Natural killer cell (primary cell): ENCODE results near the gene SARNP. TPM values are rescaled to one million over a fixed set of nuclear protein-coding genes. Genes with fewer than 3 reads are reported as not detected.

Source experiments
- ATAC-seq, 3 donors: fragments of 150-1000 bp in 2 of 3; fragments of 200-7000 bp in 1 of 3; cut with Tn5 transposase; 1 replicate in 1 of 3; 2 replicates in 2 of 3; pipeline ENCODE4 v1.10.0; 2021; ENCODE audit warnings: mild to moderate bottlenecking in 2 of 3, moderate library complexity in 2 of 3
- DNase-seq, 2 donors: peaks; one replicate each; pipeline versions ENCODE4 v3.0.0 to v3.0.0-alpha.2; 2013 to 2021; ENCODE audit warnings: mixed read lengths in 1 of 2
- H3K27ac ChIP-seq: one replicate; pipeline ENCODE4 v1.5.1; 2013; ENCODE audit warnings: mild to moderate bottlenecking, low read length
- H3K27me3 ChIP-seq: one replicate; pipeline ENCODE4 v1.6.1; 2013; ENCODE audit warnings: low read length; ENCODE audit not compliant: control insufficient read depth, insufficient read depth
- H3K36me3 ChIP-seq: one replicate; pipeline ENCODE4 v1.6.1; 2013; ENCODE audit warnings: low read length; ENCODE audit not compliant: control insufficient read depth, insufficient read depth
- H3K4me1 ChIP-seq: one replicate; pipeline ENCODE4 v1.6.1; 2013; ENCODE audit warnings: low read length; ENCODE audit not compliant: control insufficient read depth, insufficient read depth
- H3K4me3 ChIP-seq: one replicate; pipeline ENCODE4 v1.5.1; 2013; ENCODE audit warnings: low read length
- H3K9me3 ChIP-seq: one replicate; pipeline ENCODE4 v1.6.1; 2013; ENCODE audit warnings: low read length; ENCODE audit not compliant: control insufficient read depth, insufficient read depth
- H3K27ac Mint-ChIP-seq, 2 donors: one replicate each; pipeline ENCODE4 v1.8.0; 2022; ENCODE audit warnings: mild to moderate bottlenecking in 2 of 2, mixed read lengths in 2 of 2, moderate library complexity in 1 of 2
- H3K27me3 Mint-ChIP-seq, 2 donors: one replicate each; pipeline ENCODE4 v1.8.0; 2022; ENCODE audit warnings: low read depth in 2 of 2, mixed read lengths in 2 of 2
- H3K36me3 Mint-ChIP-seq: one replicate; pipeline ENCODE4 v1.8.0; 2022; ENCODE audit warnings: mixed read lengths
- H3K4me1 Mint-ChIP-seq, 2 donors: one replicate each; pipeline ENCODE4 v1.8.0; 2022; ENCODE audit warnings: mixed read lengths in 2 of 2
- H3K4me3 Mint-ChIP-seq: one replicate; pipeline ENCODE4 v1.8.0; 2022; ENCODE audit warnings: mild to moderate bottlenecking, moderate library complexity, mixed read lengths
- H3K9me3 Mint-ChIP-seq, 2 donors: one replicate each; pipeline ENCODE4 v1.8.0; 2022; ENCODE audit warnings: mixed read lengths in 2 of 2
- WGBS: methylation state at CpG from one replicate; pipeline ENCODE4 v1.1.7; 2013; ENCODE audit warnings: missing lambda C conversion rate; ENCODE audit not compliant: insufficient coverage; 5-methylcytosine and 5-hydroxymethylcytosine counted together
- intact Hi-C: fragments of 100-400 bp; cut with micrococcal nuclease; formaldehyde crosslinking; loops from one replicate; pipeline ENCODE4 v1.14.2; 2022
- total RNA-seq, 4 donors: library from RNA; stranded (reverse); fragments of 120-200 nt in 1 of 4; gene quantifications; one replicate each; pipeline versions ENCODE4 v1.2.3 to v1.2.4, GENCODE V29; 2013 to 2022
- TF ChIP-seq, protein P1 (sequence below): fragments of 200-600 bp; IDR thresholded peaks from one replicate; pipeline ENCODE4 v1.8.0; 2022; ENCODE audit warnings: antibody characterized with exemption

Gene SARNP
- total RNA-seq, 3 donors from 2014 or later (not counting 1 experiment from before 2014, with no cell fraction given) = 50.5 to 57.0 (median 51.2) TPM

DNA sequence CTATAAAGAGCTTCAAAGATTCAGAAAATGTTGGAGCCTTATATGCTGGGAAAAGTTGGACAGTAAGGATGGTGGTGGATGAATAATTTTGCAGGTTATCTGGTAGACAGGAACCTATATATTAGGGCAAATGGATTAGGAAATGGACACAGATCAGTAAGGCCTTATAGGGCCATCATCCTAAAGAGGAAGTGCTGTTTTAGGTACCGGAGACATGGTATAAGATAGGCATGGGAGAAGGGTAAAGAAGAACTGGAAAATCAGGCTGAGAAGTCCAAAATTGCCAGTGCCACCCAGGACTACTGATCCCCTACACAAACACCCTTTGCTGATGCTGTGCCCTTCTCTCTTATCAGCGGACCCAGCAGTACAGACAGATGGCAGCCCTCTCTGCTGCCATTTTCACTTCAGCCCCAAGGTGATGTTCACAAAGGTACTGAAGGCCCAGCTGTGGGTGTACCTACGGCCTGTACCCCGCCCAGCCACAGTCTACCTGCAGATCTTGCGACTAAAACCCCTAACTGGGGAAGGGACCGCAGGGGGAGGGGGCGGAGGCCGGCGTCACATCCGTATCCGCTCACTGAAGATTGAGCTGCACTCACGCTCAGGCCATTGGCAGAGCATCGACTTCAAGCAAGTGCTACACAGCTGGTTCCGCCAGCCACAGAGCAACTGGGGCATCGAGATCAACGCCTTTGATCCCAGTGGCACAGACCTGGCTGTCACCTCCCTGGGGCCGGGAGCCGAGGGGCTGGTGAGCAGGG lies 69.1 kb downstream of the SARNP start:
- no peaks in the 10 kb centered on the region for H3K36me3 Mint-ChIP-seq
- Histone ChIP-seq H3K4me1 (peaks cover 19% of the 10 kb centered on the region), H3K9me3 (no peaks in the 10 kb centered on the region), H3K27me3 (no peaks in the 10 kb centered on the region), H3K4me3 (no peak overlapping the region), H3K27ac (no peak overlapping the region), H3K36me3 (peaks cover 20% of the 10 kb centered on the region)
- H3K27ac Mint-ChIP-seq = peak overlapping the region; percentile 25 to 30
- H3K9me3 Mint-ChIP-seq = no peaks in the 10 kb centered on the region
- intact Hi-C loops = no loop called here
- H3K4me1 Mint-ChIP-seq = peaks cover 25 to 31% of the 10 kb centered on the region in 2 donors
- H3K4me3 Mint-ChIP-seq = no peak overlapping the region
- TF ChIP-seq, protein P1, sequence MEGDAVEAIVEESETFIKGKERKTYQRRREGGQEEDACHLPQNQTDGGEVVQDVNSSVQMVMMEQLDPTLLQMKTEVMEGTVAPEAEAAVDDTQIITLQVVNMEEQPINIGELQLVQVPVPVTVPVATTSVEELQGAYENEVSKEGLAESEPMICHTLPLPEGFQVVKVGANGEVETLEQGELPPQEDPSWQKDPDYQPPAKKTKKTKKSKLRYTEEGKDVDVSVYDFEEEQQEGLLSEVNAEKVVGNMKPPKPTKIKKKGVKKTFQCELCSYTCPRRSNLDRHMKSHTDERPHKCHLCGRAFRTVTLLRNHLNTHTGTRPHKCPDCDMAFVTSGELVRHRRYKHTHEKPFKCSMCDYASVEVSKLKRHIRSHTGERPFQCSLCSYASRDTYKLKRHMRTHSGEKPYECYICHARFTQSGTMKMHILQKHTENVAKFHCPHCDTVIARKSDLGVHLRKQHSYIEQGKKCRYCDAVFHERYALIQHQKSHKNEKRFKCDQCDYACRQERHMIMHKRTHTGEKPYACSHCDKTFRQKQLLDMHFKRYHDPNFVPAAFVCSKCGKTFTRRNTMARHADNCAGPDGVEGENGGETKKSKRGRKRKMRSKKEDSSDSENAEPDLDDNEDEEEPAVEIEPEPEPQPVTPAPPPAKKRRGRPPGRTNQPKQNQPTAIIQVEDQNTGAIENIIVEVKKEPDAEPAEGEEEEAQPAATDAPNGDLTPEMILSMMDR = no peak
- peak in 1 of 2 donors; percentile 14 for DNase-seq
- 95% methylated on average over 18 of the region's 18 CpGs for WGBS
- ATAC-seq = no peak
- H3K27me3 Mint-ChIP-seq = no peaks in the 10 kb centered on the region

DNA sequence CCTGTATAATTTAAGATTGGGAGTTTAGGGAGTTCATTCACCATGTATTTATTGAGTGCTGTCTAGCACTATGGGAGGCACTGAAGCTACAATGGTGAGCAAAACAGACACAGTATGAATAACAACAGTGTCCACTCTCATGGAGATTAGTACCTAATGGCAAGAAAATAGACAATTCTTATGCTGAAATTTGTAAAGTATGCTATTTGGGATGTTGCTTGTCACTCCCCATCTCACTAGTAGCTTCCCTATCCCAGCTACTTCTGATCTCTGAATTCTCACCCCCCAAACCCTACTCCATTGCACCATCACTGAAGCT lies 70.7 kb downstream of the SARNP start:
- TF ChIP-seq, protein P1 = no peak
- intact Hi-C loops = no loop called here
- Mint-ChIP-seq H3K27ac (peak overlapping the region in 1 of 2 donors; percentile 30), H3K27me3 (no peaks in the 10 kb centered on the region), H3K9me3 (no peaks in the 10 kb centered on the region), H3K4me3 (no peak overlapping the region), H3K36me3 (no peaks in the 10 kb centered on the region), H3K4me1 (peaks cover 34 to 42% of the 10 kb centered on the region in 2 donors)
- DNase-seq (no peak), ATAC-seq (no peak)
- H3K36me3 ChIP-seq = peaks cover 9% of the 10 kb centered on the region
- peaks cover 25% of the 10 kb centered on the region for H3K4me1 ChIP-seq
- no peaks in the 10 kb centered on the region for H3K27me3 ChIP-seq
- H3K27ac ChIP-seq = no peak overlapping the region
- no peak overlapping the region for H3K4me3 ChIP-seq
- H3K9me3 ChIP-seq = no peaks in the 10 kb centered on the region

DNA sequence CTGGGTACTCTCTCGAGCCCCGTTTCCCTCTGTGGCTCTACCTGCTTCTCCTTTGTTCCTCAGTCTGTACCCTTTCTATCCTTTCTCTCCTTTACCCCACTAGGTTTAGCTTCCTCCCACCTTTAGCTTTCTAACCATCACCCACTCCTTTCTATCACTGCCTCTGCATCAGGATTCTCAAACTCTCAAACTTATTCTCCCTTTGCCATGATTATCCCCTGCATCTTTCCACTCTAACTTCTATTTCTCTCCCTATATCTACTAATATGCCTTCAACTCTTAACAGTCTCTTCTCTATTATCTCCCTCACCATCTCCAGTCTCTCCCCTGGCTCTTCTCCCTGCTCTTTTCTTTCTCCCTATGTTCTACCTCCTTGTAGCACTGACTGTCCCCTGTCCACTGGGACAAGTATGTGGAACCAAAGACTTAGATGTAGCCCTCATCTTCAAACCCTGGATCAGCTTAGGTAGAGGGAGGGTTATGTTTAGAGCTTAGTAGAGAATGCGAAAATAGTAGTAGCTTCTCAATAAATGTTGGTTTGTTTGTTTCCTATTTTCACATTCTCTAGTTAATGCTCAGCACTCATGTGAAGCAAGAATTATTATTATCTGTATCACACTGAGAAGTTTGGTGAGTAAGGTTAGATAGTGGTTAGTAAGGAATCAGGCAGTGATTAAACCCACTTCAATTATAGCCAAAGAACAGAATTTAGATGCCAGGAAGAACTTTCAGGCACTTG lies 71.2 kb downstream of the SARNP start:
- intact Hi-C loops = no loop called here
- DNase-seq (no peak), ATAC-seq (no peak)
- Mint-ChIP-seq H3K27me3 (no peaks in the 10 kb centered on the region), H3K36me3 (no peaks in the 10 kb centered on the region), H3K4me3 (peak overlapping the region; percentile 4), H3K4me1 (peaks cover 34 to 42% of the 10 kb centered on the region in 2 donors), H3K27ac (peak overlapping the region; percentile 6 to 15), H3K9me3 (no peaks in the 10 kb centered on the region)
- 46% methylated on average over 2 of the region's 3 CpGs for WGBS
- Histone ChIP-seq H3K4me1 (peaks cover 25% of the 10 kb centered on the region), H3K27ac (no peak overlapping the region), H3K36me3 (peaks cover 5% of the 10 kb centered on the region), H3K9me3 (no peaks in the 10 kb centered on the region), H3K4me3 (no peak overlapping the region), H3K27me3 (no peaks in the 10 kb centered on the region)
- TF ChIP-seq, protein P1 = no peak
